GM19455 (cell line): ENCODE results near the gene PLA2G4C.
"Not testable (repeated sequence)": the region's sequence is repeated elsewhere in the genome, so short reads cannot be mapped to it uniquely, and the experiment has no call there.

Source experiments
- ATAC-seq: cut with Tn5 transposase; IDR thresholded peaks from one replicate; pipeline ENCODE4 v1.9.1; 2021; ENCODE audit not compliant: unreplicated experiment

Gene PLA2G4C

GRCh38 chr19:48111280-48111679 is 663 bp upstream of the PLA2G4C start:
- ATAC-seq = no peak

GRCh38 chr19:48108997-48109782 is 1.4 kb downstream of the PLA2G4C start:
- ATAC-seq = no peak

GRCh38 chr19:48103922-48104321 is 6.7 kb downstream of the PLA2G4C start:
- ATAC-seq = no peak

- no peak for ATAC-seq
These were observed 7.5 kb downstream of the PLA2G4C start for GRCh38 chr19:48102870-48103751.

- ATAC-seq = no peak
These were observed 14.9 kb downstream of the PLA2G4C start for GRCh38 chr19:48095612-48096175.

- no peak for ATAC-seq
These were observed 15.8 kb downstream of the PLA2G4C start for GRCh38 chr19:48094855-48095203.

GRCh38 chr19:48094129-48094854 is 16.3 kb downstream of the PLA2G4C start:
- no peak for ATAC-seq

GRCh38 chr19:48091111-48091718 is 19.4 kb downstream of the PLA2G4C start:
- ATAC-seq = not testable (repeated sequence)

- no peak for ATAC-seq
These were observed 20.3 kb downstream of the PLA2G4C start for GRCh38 chr19:48090281-48090802.

- not testable (repeated sequence) for ATAC-seq
These were observed 21.6 kb downstream of the PLA2G4C start for GRCh38 chr19:48088991-48089390.

- no peak for ATAC-seq
These were observed 24.4 kb downstream of the PLA2G4C start for GRCh38 chr19:48085904-48086864.

- ATAC-seq = no peak
These were observed 25.5 kb downstream of the PLA2G4C start for GRCh38 chr19:48085076-48085475.

- ATAC-seq = no peak
These were observed 29.5 kb downstream of the PLA2G4C start for GRCh38 chr19:48081106-48081505.

GRCh38 chr19:48070177-48070769 is 40.3 kb downstream of the PLA2G4C start:
- ATAC-seq = not testable (repeated sequence)

- no peak for ATAC-seq
These were observed 41.2 kb downstream of the PLA2G4C start for GRCh38 chr19:48069435-48069834.

GRCh38 chr19:48064509-48064908 is 46.1 kb downstream of the PLA2G4C start:
- no peak for ATAC-seq

- no peak for ATAC-seq
These were observed 48.9 kb downstream of the PLA2G4C start for GRCh38 chr19:48061401-48062344.

- ATAC-seq = no peak
These were observed 50.2 kb downstream of the PLA2G4C start for GRCh38 chr19:48060381-48060780.
